Peyer's patch (tissue), 4 donors: ENCODE results near the gene TCF4.

Source experiments
- CTCF ChIP-seq, 6 experiments: fragments of 450-650 bp in 4 of 6; fragments of 200-600 bp in 2 of 6; sonication (generic) in 1 of 6; IDR thresholded peaks; one replicate each; pipeline ENCODE4 v1.5.1; 2017 to 2019; ENCODE audit warnings: antibody characterized with exemption in 6 of 6, mild to moderate bottlenecking in 3 of 6, moderate library complexity in 1 of 6
- POLR2A ChIP-seq, 2 donors: fragments of 450-650 bp; IDR thresholded peaks; one replicate each; pipeline ENCODE4 v1.5.1; 2017; ENCODE audit warnings: antibody characterized with exemption in 2 of 2, mild to moderate bottlenecking in 2 of 2, moderate library complexity in 2 of 2

GRCh38 chr18:55550471-55550870 is 37.5 kb downstream of the TCF4 start:
- no peak for TF ChIP-seq CTCF (IDR thresholded peaks at IDR 0.05)
- TF ChIP-seq POLR2A (IDR thresholded peaks at IDR 0.05), result no peak
